Heart left ventricle (tissue), 16 donors: Measurements from ENCODE around the gene ACOXL. TPM values are rescaled to one million over a fixed set of nuclear protein-coding genes. Genes with fewer than 3 reads are reported as not detected.

ENCODE experiments used
- ATAC-seq, 4 donors: fragments of 200-7000 bp; cut with Tn5 transposase; one replicate each; pipeline ENCODE4 v1.9.1; 2020 to 2022; ENCODE audit warnings: moderate library complexity in 4 of 4, mild to moderate bottlenecking in 3 of 4, moderate number of reproducible peaks in 1 of 4
- DNase-seq, 5 donors: peaks; one replicate each; pipeline ENCODE4 v3.0.0-alpha.2; 2020
- H3K27ac ChIP-seq, 12 donors: fragments of 200-600 bp; sonication (generic) in 4 of 12; one replicate each; pipeline versions ENCODE4 v1.5.0 to v1.8.0; 2016 to 2022; ENCODE audit warnings: mild to moderate bottlenecking in 2 of 12
- H3K27me3 ChIP-seq, 9 donors: fragments of 200-600 bp; sonication (generic) in 2 of 9; one replicate each; pipeline versions ENCODE4 v1.5.1 to v1.8.0; 2016 to 2022; ENCODE audit warnings: mild to moderate bottlenecking in 3 of 9
- H3K36me3 ChIP-seq, 9 donors: fragments of 200-600 bp; sonication (generic) in 2 of 9; one replicate each; pipeline versions ENCODE4 v1.5.0 to v1.8.0; 2018 to 2022; ENCODE audit warnings: mild to moderate bottlenecking in 2 of 9
- H3K4me1 ChIP-seq, 12 donors: fragments of 200-600 bp; sonication (generic) in 4 of 12; one replicate each; pipeline versions ENCODE4 v1.5.0 to v1.8.0; 2016 to 2022; ENCODE audit warnings: mild to moderate bottlenecking in 3 of 12
- H3K4me3 ChIP-seq, 12 donors: fragments of 200-600 bp; sonication (generic) in 4 of 12; one replicate each; pipeline versions ENCODE4 v1.5.0 to v1.8.0; 2017 to 2022; ENCODE audit warnings: mild to moderate bottlenecking in 9 of 12, moderate library complexity in 4 of 12
- H3K9me3 ChIP-seq, 12 donors: fragments of 200-600 bp; sonication (generic) in 4 of 12; one replicate each; pipeline versions ENCODE4 v1.5.0 to v1.8.0; 2016 to 2022; ENCODE audit warnings: mild to moderate bottlenecking in 1 of 12
- CTCF ChIP-seq, 12 donors: fragments of 200-600 bp; sonication (generic) in 4 of 12; IDR thresholded peaks; one replicate each; pipeline versions ENCODE4 v1.5.0 to v1.8.0; 2018 to 2022; ENCODE audit warnings: antibody characterized with exemption in 12 of 12, mild to moderate bottlenecking in 5 of 12
- POLR2A ChIP-seq, 2 donors: fragments of 450-650 bp; IDR thresholded peaks; one replicate each; pipeline ENCODE4 v1.6.1; 2017; ENCODE audit warnings: antibody characterized with exemption in 2 of 2, mild to moderate bottlenecking in 2 of 2, moderate library complexity in 2 of 2
- WGBS, 4 donors: extraction: QIAGEN DNeasy Blood & Tissue Kit in 2 of 4; methylation state at CpG; one replicate each; pipeline versions ENCODE4 v1.1.5 to v1.1.7; 2013 to 2018; 5-methylcytosine and 5-hydroxymethylcytosine counted together
- intact Hi-C, 10 donors: fragments of 100-400 bp; cut with DNase I; formaldehyde crosslinking; loops; one replicate each; pipeline versions ENCODE4 v1.11.1 to v1.14.2; 2022
- polyA plus RNA-seq, 2 donors: library from polyadenylated mRNA; stranded (reverse); fragments of 200-250 nt; gene quantifications; one replicate each; pipeline ENCODE4 v1.2.3, GENCODE V29; 2013
- total RNA-seq, 9 donors: library from RNA; depleted of rRNA in 2 of 9; stranded (reverse); fragments of >200 nt in 2 of 9; fragmentation: NEBNext Ultra II Directional in 3 of 9; extraction: Animal tissue kit (Norgen Biotek cat#: 25700) in 3 of 9; gene quantifications; one replicate each; pipeline versions ENCODE4 v1.1.0 to v1.2.4, GENCODE V29; 2016 to 2023
- donor health status: ischemic (EF 13 %, LVEDD 7.1; RV severe dilation, severe dysfunction).
- donor health status: healthy with polysubstance abuse.
- donor health status: DM: no; HTN: yes; CAD: no.
- donor health status: DM: no; HTN: no; CAD: no.
- donor health status: ischemic (EF 25% LVEDD 6.9; RV normal size, moderate dysfunction).
- donor health status: ischemic (EF 25% LVEDD 5.7; RV mildly dilated, moderate dysfunction).
- donor health status: healthy.
- donor health status: DM: yes; HTN: yes; CAD: no.
- donor health status: ischemic (EF 35%, LVEDD 5.7; RV mildly dilated, moderate dysfunction).
- donor health status: nonischemic (EF 11% LVEDD 7.7; RV severe dilation, severe dysfunction).
- donor health status: DM: yes; HTN: yes; CAD: no.
- donor health status: PGD.
- donor health status: ischemic (EF 29% LVEDD 5.4; RV normal size, mild dysfunction).
- donor health status: nonischemic (EF 23%, LVEDD 6.1; RV moderate dilation, normal function).

Gene ACOXL
- total and polyA plus RNA-seq, 11 donors = 0.25 TPM; not detected in 10

- H3K4me1 ChIP-seq = no peaks in the 10 kb centered on the region
- no peaks in the 10 kb centered on the region for H3K27me3 ChIP-seq
- ATAC-seq (no peak), DNase-seq (no peak)
- H3K36me3 ChIP-seq = no peaks in the 10 kb centered on the region
- intact Hi-C loops = no loop called here
- no peak overlapping the region for H3K27ac ChIP-seq
- no peaks in the 10 kb centered on the region for H3K9me3 ChIP-seq
- WGBS, 4 donors = 52 to 75% (median 61%) methylated on average over 2 of the region's 2 CpGs
- TF ChIP-seq CTCF (IDR thresholded peaks at IDR 0.05) (no peak), POLR2A (IDR thresholded peaks at IDR 0.05) (no peak)
- H3K4me3 ChIP-seq = no peak overlapping the region
Observed at GRCh38 chr2:110955045-110955444, 222.7 kb downstream of the ACOXL start.

- no peak overlapping the region for H3K4me3 ChIP-seq
- no peaks in the 10 kb centered on the region for H3K36me3 ChIP-seq
- intact Hi-C loops = no loop called here
- H3K4me1 ChIP-seq = no peaks in the 10 kb centered on the region
- no peaks in the 10 kb centered on the region for H3K9me3 ChIP-seq
- no peak for ATAC-seq
- TF ChIP-seq POLR2A (IDR thresholded peaks at IDR 0.05) (no peak), CTCF (IDR thresholded peaks at IDR 0.05) (no peak)
- no peak for DNase-seq
- WGBS, 4 donors = 52 to 69% (median 62%) methylated on average over 3 of the region's 3 CpGs
- H3K27ac ChIP-seq = no peak overlapping the region
- H3K27me3 ChIP-seq = no peaks in the 10 kb centered on the region
Observed at GRCh38 chr2:110955556-110955955, 223.2 kb downstream of the ACOXL start.

GRCh38 chr2:110957293-110957692 lies 224.9 kb downstream of the ACOXL start:
- Histone ChIP-seq H3K4me1 (no peaks in the 10 kb centered on the region), H3K27me3 (no peaks in the 10 kb centered on the region), H3K27ac (no peak overlapping the region), H3K36me3 (no peaks in the 10 kb centered on the region), H3K9me3 (no peaks in the 10 kb centered on the region), H3K4me3 (no peak overlapping the region)
- intact Hi-C loops = no loop called here
- ATAC-seq = no peak
- WGBS, 4 donors = 73 to 85% (median 74%) methylated on average over 5 of the region's 5 CpGs
- TF ChIP-seq CTCF (IDR thresholded peaks at IDR 0.05) (no peak), POLR2A (IDR thresholded peaks at IDR 0.05) (no peak)
- DNase-seq = no peak

GRCh38 chr2:110958346-110959119 lies 226.2 kb downstream of the ACOXL start:
- no peak overlapping the region for H3K4me3 ChIP-seq
- ATAC-seq = no peak
- no peak overlapping the region for H3K27ac ChIP-seq
- intact Hi-C loops = no loop called here
- H3K27me3 ChIP-seq = no peaks in the 10 kb centered on the region
- no peaks in the 10 kb centered on the region for H3K4me1 ChIP-seq
- no peaks in the 10 kb centered on the region for H3K9me3 ChIP-seq
- 89 to 93% (median 89%) methylated on average over 5 to 6 of the region's 6 CpGs for WGBS, 4 donors
- DNase-seq = no peak
- no peaks in the 10 kb centered on the region for H3K36me3 ChIP-seq
- no peak for TF ChIP-seq POLR2A (IDR thresholded peaks at IDR 0.05)
- no peak for TF ChIP-seq CTCF (IDR thresholded peaks at IDR 0.05)
